Activated T-cell treated with anti-CD3 and anti-CD28 coated beads, Interleukin-2, amount 50 U/mL, for 24 hours (primary cell): ENCODE measurements around the gene KRT34.
"Not testable (repeated sequence)": the region's sequence is repeated elsewhere in the genome, so short reads cannot be mapped to it uniquely, and the experiment has no call there.

Experiments used
- DNase-seq: peaks from one replicate; pipeline ENCODE4 v3.0.0-alpha.2; 2020
- H3K27ac Mint-ChIP-seq: 2 replicates; pipeline ENCODE4 v1.8.0; 2020; ENCODE audit warnings: mild to moderate bottlenecking, mixed read lengths
- H3K27me3 Mint-ChIP-seq: 2 replicates; pipeline ENCODE4 v1.8.0; 2020; ENCODE audit warnings: mixed read lengths
- H3K36me3 Mint-ChIP-seq: 2 replicates; pipeline ENCODE4 v1.8.0; 2020; ENCODE audit warnings: low read depth, mixed read lengths
- H3K4me1 Mint-ChIP-seq: 2 replicates; pipeline ENCODE4 v1.8.0; 2020; ENCODE audit warnings: low read depth, mixed read lengths
- H3K4me3 Mint-ChIP-seq: 2 replicates; pipeline ENCODE4 v1.8.0; 2020; ENCODE audit warnings: mild to moderate bottlenecking, moderate library complexity, mixed read lengths
- H3K9me3 Mint-ChIP-seq: 2 replicates; pipeline ENCODE4 v1.8.0; 2020; ENCODE audit warnings: mixed read lengths

The KRT34 gene

DNA sequence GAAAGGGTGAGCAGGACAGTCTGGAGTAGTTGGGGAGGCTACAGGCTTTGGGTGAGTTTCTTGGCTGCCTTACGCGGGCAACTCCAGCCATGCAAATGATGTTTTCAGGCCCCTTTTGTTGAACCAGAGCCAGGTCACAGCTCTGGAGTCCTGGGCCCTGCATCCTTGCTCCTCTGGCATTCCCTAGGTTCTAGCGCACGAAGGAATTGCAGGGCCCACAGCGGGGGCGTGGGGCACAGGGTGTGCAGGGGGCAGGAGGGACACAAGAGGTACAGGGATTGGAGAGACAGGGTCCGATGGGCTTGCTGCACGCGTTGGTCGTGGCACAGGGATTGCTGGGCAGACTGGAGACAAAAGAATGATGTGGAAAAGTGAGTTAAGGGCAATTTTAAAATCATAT is 11.7 kb upstream of the KRT34 start:
- no peaks in the 10 kb centered on the region for H3K9me3 Mint-ChIP-seq
- H3K27me3 Mint-ChIP-seq: peaks cover 5% of the 10 kb centered on the region
- H3K4me1 Mint-ChIP-seq: no peaks in the 10 kb centered on the region
- no peak overlapping the region for H3K4me3 Mint-ChIP-seq
- DNase-seq: no peak
- H3K36me3 Mint-ChIP-seq: no peaks in the 10 kb centered on the region
- H3K27ac Mint-ChIP-seq: no peak overlapping the region

DNA sequence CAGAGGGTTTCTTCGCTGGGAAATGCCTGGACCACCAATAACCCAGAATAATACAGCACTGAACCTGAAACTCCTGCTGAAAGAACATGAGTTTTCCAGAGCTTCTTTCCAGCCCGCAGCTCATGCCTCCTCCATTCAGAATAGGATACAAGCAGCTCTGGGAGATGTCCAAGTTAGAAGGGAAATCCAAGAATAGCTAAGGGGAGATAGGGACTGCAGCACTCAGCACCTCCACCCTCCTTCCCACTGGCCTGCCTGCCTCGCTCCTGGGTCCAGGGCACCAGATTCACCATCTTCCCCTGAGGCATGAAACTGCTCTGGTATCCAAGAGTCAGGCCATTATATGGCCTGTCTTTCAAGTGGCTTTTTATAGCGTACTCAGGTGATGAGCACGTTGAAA is 11.2 kb upstream of the KRT34 start:
- H3K27me3 Mint-ChIP-seq: peaks cover 5% of the 10 kb centered on the region

DNA sequence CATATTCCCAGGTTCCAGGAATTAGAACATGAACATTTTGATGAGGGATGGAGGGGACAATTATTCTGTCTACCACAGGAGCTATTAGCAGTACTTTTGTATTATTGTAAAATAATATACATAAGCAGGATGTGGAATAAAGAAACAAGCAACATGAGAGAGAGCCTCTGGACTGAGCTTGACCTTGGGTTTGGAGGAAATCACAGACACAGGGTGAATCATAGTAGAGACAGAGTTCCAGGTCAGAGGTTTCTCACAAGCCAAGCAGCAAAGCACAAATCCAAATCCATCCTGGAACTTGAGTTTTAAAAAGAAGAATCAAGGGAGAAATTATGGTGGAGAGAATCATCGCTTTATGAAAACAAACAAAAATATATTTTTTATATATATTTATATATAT is 10.2 kb upstream of the KRT34 start:
- Mint-ChIP-seq H3K4me1 (no peaks in the 10 kb centered on the region), H3K36me3 (no peaks in the 10 kb centered on the region), H3K9me3 (peaks cover 4% of the 10 kb centered on the region), H3K27me3 (peaks cover 5% of the 10 kb centered on the region), H3K4me3 (no peak overlapping the region), H3K27ac (no peak overlapping the region)
- DNase-seq: no peak

More for the DNA sequence above, 11.2 kb upstream of the KRT34 start:
- DNase-seq: no peak
- Mint-ChIP-seq H3K27ac (no peak overlapping the region), H3K4me3 (no peak overlapping the region), H3K4me1 (no peaks in the 10 kb centered on the region), H3K36me3 (no peaks in the 10 kb centered on the region), H3K9me3 (no peaks in the 10 kb centered on the region)

DNA sequence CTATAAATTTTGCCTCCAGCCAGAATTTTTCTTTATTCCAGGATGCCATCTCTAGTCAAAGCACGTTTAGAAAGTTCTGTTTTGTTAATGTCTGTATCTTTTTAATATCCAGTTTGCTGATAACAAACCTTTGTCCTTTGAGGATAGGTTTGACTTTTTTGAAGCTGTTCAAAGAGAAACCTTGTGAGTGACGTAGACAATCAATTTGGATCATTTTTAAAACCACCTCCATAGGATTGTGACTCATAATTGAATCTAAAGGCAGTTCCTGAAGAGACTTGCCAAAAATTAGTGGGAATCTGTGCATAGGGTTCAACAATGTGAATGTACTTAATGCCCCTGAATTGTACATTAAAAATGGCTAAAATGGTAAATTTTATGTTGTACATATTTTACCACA is 9.4 kb upstream of the KRT34 start:
- no peaks in the 10 kb centered on the region for H3K4me1 Mint-ChIP-seq
- H3K9me3 Mint-ChIP-seq: peaks cover 8% of the 10 kb centered on the region
- H3K27me3 Mint-ChIP-seq: peaks cover 5% of the 10 kb centered on the region
- no peak for DNase-seq
- H3K27ac Mint-ChIP-seq: no peak overlapping the region
- H3K4me3 Mint-ChIP-seq: no peak overlapping the region
- no peaks in the 10 kb centered on the region for H3K36me3 Mint-ChIP-seq

DNA sequence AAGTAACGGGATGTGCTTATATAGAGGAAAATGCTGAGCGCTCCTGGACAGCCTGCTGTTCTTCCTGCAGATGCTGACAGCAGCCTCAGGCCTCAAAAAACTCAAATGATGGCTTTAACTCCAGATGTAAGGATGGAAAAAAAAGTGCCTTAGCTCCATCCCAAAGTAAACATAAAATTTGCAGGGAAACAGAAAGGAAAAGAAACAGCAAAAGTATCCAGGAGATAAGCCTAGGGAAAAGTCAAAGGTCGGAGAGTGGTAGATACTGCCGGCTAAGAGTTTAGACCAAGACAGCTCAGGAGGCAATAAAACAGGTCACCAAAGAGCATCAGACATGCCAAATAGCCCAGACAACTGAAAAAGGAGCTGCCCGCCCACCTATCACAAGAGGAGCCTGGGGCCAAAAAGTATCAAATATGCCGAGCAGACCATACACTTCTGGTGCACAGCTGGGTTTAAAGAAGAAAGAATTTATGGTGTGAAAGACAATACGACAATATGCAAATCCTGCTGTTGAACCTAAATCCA is 8.4 kb upstream of the KRT34 start:
- H3K4me3 Mint-ChIP-seq: no peak overlapping the region
- no peak for DNase-seq
- no peaks in the 10 kb centered on the region for H3K36me3 Mint-ChIP-seq
- peaks cover 12% of the 10 kb centered on the region for H3K9me3 Mint-ChIP-seq
- H3K27me3 Mint-ChIP-seq: peaks cover 5% of the 10 kb centered on the region
- H3K4me1 Mint-ChIP-seq: no peaks in the 10 kb centered on the region
- no peak overlapping the region for H3K27ac Mint-ChIP-seq

DNA sequence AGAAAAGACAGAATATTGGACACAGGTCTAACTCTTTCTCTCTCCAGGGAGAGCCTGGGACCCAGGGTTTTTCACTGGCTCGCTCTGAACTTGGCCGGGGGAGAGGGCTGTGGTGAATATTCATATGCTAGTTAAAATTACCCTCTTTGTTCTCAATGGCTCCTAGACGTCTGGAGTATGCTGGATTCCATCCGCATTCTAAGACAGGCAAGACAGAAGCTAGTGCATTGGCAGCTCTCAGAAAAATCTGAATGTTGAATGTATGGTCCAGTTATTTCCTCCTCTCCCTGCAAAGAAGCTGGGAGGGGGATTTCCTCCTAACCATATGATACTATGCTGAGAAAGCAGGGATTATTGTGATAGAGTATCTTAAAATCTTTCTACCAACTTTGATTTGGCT is 5.6 kb upstream of the KRT34 start:
- peaks cover 12% of the 10 kb centered on the region for H3K9me3 Mint-ChIP-seq
- no peaks in the 10 kb centered on the region for H3K36me3 Mint-ChIP-seq
- H3K27me3 Mint-ChIP-seq: peaks cover 5% of the 10 kb centered on the region
- no peak overlapping the region for H3K4me3 Mint-ChIP-seq
- no peak overlapping the region for H3K27ac Mint-ChIP-seq
- DNase-seq: no peak
- H3K4me1 Mint-ChIP-seq: no peaks in the 10 kb centered on the region

DNA sequence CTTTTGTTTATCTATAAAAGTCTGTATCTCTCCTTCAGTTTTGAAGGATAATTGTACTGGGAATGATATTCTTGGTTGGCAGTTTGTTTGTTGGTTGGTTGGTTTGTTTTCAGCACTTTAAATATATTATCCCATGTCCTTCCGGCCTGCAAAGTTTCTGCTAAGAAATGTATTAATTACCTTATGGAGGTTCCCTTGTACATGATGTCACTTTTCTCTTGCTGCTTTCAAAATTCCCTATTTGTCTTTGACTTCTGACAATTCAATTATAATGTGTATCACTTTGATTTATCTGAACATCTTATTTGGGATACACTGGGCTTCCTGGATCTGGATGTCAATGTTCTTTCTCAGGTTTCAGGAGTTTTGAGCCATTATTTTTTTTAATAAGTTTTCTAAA is 4.1 kb upstream of the KRT34 start:
- peaks cover 1% of the 10 kb centered on the region for H3K27me3 Mint-ChIP-seq
- H3K27ac Mint-ChIP-seq: no peak overlapping the region
- H3K4me3 Mint-ChIP-seq: no peak overlapping the region

DNA sequence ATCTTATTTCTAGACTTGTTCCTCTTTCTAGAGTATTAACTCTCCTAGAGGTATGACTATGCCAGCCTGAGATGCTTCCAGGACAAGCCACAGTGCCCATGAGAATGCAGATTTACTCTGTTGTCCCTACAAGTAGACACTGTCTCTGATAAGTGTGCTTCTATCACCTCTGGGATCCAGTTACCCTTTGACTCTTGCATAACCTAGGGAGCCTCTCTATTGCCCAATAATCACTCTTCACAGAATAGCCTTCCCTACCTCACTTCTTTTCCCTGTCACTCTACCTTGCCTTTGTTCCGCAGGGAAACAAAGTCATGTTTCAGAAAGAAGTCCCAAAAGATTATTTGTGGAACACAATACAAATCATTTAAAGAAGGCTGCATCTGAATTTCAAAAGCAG is 1.6 kb upstream of the KRT34 start:
- no peak overlapping the region for H3K27ac Mint-ChIP-seq
- no peaks in the 10 kb centered on the region for H3K36me3 Mint-ChIP-seq
- DNase-seq: no peak
- no peak overlapping the region for H3K4me3 Mint-ChIP-seq
- H3K9me3 Mint-ChIP-seq: peaks cover 12% of the 10 kb centered on the region
- H3K27me3 Mint-ChIP-seq: no peaks in the 10 kb centered on the region
- H3K4me1 Mint-ChIP-seq: peaks cover under 1% of the 10 kb centered on the region

More for the DNA sequence above, 4.1 kb upstream of the KRT34 start:
- no peak for DNase-seq
- Mint-ChIP-seq H3K36me3 (no peaks in the 10 kb centered on the region), H3K4me1 (no peaks in the 10 kb centered on the region), H3K9me3 (peaks cover 12% of the 10 kb centered on the region)

DNA sequence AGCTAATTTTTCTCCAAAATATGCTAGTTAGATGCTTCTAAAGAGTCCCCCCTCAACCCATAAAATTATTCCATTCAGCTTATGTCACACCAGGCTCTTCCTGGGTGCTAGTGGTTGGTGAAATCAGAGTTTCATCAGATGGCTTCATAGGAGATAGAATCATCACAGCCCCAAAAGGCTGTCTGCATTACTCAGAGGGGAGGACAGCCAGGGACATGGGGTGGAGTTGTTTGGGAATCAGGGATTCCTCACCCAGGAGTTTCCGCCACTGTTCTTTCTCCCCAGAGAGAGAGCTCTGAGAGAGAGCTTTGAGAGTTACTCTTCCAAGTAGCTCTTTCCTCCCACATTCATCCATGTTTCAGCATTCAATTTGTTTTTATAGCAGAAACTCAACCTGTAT is 288 bp upstream of the KRT34 start:
- no peak for DNase-seq
- H3K4me1 Mint-ChIP-seq: peaks cover 11% of the 10 kb centered on the region
- no peak overlapping the region for H3K27ac Mint-ChIP-seq
- no peaks in the 10 kb centered on the region for H3K27me3 Mint-ChIP-seq
- H3K36me3 Mint-ChIP-seq: no peaks in the 10 kb centered on the region
- H3K4me3 Mint-ChIP-seq: no peak overlapping the region
- H3K9me3 Mint-ChIP-seq: peaks cover 10% of the 10 kb centered on the region

DNA sequence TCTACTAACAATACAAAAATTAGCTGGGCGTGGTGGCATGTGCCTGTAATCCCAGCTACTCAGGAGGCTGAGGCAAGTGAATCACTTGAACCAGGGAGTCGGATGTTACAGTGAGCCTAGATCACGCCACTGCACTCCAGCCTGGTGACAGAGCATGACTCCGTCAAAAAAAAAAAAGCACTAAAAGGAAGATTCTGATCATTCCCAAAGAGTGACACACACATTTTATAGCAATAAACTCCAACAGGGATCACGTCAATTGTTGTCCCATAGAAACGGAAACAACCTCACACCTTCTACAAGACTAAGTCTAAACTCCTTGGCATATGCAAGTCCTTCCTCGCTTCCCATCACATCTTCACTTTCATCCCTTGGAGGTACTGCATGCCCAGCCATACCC is 2.0 kb downstream of the KRT34 start:
- not testable (repeated sequence) for H3K27me3 Mint-ChIP-seq, H3K36me3 Mint-ChIP-seq, H3K4me3 Mint-ChIP-seq, DNase-seq, H3K27ac Mint-ChIP-seq, H3K9me3 Mint-ChIP-seq
- H3K4me1 Mint-ChIP-seq: peaks cover 11% of the 10 kb centered on the region

DNA sequence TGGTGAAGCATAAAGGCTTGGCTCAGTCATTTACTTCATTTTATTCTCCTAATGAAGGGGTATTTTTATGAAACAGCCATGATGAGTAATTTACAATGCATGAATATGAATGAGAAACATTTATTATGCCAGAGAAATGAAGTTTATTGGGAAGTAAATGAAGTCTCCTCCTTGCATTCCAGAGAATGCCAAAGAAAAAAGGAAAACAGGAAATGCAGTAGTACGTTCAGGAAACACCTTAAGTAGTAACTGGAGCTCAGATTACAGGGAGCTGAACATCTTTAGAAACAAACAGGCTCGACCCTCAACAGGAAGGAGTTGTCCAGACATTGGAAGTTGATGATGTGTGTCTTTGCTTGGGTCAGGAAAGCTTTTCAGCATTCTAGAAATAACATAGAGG is 4.6 kb downstream of the KRT34 start:
- no peaks in the 10 kb centered on the region for H3K27me3 Mint-ChIP-seq
- no peak overlapping the region for H3K27ac Mint-ChIP-seq
- H3K9me3 Mint-ChIP-seq: peaks cover 6% of the 10 kb centered on the region
- DNase-seq: no peak
- no peaks in the 10 kb centered on the region for H3K36me3 Mint-ChIP-seq
- peaks cover 11% of the 10 kb centered on the region for H3K4me1 Mint-ChIP-seq
- H3K4me3 Mint-ChIP-seq: no peak overlapping the region

DNA sequence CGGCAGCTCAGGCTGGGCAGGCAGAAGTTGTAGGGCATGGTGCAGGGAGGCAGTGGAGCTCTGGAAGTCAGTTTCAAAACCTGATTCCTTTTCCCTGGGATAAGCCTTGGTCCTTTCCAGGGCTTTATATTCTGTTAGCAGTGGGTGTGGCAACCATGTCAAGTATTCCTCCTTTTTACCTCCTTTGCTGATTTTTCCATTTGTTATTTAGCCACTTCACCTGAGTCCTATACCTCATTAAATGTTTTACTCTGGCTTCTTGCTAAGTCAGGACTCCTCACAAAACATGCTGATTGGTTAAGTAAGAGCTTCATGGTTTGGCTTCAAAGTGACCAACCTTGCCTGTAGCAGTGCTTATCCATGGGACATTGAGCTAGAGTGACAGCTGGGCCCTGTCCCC is 12.4 kb downstream of the KRT34 start, which contains the start of gene KRT33B:
KRT33B (minus strand) TSS at position 101 of the 400 bp plus-strand sequence; CDS start at position 38, 63 bp downstream.
- H3K27me3 Mint-ChIP-seq: no peaks in the 10 kb centered on the region
- no peak within 1 kb of the TSS for H3K27ac Mint-ChIP-seq
- H3K4me1 Mint-ChIP-seq: peaks cover 2% of the 10 kb centered on the region
- no peaks in the 10 kb centered on the region for H3K36me3 Mint-ChIP-seq
- H3K9me3 Mint-ChIP-seq: peaks cover 4% of the 10 kb centered on the region
- no peak for DNase-seq
- H3K4me3 Mint-ChIP-seq: no peak within 1 kb of the TSS

DNA sequence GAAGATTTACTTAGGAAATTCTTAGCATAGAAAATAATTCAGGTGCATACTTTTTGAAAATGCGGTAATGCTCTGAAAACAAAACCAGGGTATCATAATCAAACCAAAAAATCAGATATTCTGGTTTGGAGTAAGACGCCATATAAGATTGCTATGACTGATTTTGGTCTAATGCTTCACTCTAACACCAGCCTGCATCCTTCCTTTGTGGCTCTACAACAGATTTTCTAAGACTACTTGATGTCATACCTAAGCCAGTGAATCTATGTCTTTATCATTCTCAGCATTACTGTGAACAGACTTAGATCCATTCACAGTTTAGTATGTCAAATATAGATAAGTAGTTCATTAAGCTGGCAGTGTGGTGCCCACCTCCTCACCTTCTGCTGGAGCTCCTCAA is 13.1 kb downstream of the KRT34 start:
- Mint-ChIP-seq H3K4me1 (peaks cover 6% of the 10 kb centered on the region), H3K27ac (no peak overlapping the region), H3K9me3 (no peaks in the 10 kb centered on the region), H3K27me3 (no peaks in the 10 kb centered on the region), H3K36me3 (no peaks in the 10 kb centered on the region), H3K4me3 (no peak overlapping the region)
- no peak for DNase-seq

DNA sequence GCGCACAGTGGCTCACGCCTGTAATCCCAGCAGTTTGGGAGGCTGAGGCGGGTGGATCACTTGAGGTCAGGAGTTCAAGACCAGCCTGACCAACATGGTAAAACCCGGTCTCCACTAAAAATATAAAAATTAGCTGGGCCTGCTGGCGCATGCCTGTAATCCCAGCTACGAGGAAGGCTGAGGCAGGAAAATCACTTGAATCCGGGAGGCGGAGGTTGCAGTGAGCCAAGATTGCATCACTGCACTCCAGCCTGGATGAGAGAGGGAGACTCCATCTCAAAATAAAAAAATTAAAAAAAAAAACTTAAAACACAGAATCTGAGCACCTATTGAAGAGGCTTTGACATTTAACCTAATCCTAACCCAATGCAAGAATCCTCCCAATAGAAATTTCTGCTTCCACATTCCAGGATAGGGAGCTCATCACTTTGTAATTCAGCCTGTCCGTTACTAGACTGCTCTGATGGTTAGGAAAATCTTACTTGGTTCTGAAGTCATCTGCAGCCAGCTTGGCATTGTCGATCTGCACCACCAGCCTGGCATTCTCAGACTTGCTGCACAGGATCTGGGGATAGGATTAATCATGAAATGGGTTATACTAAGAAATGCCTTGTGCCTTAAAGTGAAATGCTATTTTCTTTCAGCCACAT is 14.6 kb downstream of the KRT34 start:
- no peaks in the 10 kb centered on the region for H3K27me3 Mint-ChIP-seq
- no peak for DNase-seq
- peaks cover 6% of the 10 kb centered on the region for H3K4me1 Mint-ChIP-seq
- no peak overlapping the region for H3K27ac Mint-ChIP-seq
- H3K9me3 Mint-ChIP-seq: no peaks in the 10 kb centered on the region
- no peak overlapping the region for H3K4me3 Mint-ChIP-seq
- H3K36me3 Mint-ChIP-seq: no peaks in the 10 kb centered on the region

DNA sequence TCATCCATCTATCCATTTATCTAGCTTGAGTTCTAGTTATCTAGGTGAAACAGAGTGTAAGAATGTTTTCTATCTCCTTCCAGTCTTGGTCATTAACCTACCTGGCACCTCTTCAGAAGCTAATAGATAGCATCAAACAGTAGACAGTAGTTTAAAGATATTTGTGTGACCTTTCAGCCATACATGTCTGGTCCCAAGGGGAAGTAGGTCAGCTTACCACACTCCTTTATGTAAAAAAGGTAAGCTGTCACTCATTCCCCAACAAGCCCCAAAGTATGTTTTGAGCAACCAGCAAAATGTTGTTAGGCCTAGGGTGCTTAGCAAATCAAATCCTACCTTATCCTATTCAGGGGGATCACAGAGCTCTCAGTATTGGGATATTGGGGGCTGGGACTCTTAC is 16.0 kb downstream of the KRT34 start:
- Mint-ChIP-seq H3K9me3 (no peaks in the 10 kb centered on the region), H3K4me1 (peaks cover 6% of the 10 kb centered on the region), H3K27me3 (no peaks in the 10 kb centered on the region), H3K4me3 (no peak overlapping the region), H3K27ac (no peak overlapping the region), H3K36me3 (no peaks in the 10 kb centered on the region)
- no peak for DNase-seq

DNA sequence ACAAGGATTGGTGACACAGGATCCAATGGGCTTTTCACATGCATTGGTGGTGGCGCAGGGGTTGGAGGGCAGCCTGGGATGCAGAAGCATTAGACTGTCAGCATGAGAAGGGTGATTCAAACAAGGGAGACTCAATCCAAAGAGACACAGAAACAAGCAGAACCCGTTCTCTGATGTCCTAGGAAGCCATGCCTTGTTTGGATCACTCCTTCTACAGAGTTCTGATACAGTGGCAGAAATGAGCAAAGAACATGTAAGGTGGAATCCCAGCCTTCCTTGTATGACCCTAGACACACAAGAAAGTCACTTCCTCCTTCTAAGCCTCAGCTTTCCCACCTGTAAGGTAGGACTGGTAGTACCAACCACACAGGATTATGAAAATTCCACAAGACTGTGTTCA is 18.2 kb downstream of the KRT34 start:
- H3K27ac Mint-ChIP-seq: no peak overlapping the region
- H3K27me3 Mint-ChIP-seq: no peaks in the 10 kb centered on the region
- DNase-seq: no peak
- no peaks in the 10 kb centered on the region for H3K36me3 Mint-ChIP-seq
- peaks cover 5% of the 10 kb centered on the region for H3K4me1 Mint-ChIP-seq
- H3K9me3 Mint-ChIP-seq: no peaks in the 10 kb centered on the region
- H3K4me3 Mint-ChIP-seq: no peak overlapping the region
